Measurements from ENCODE around the gene RNPS1.

Gene RNPS1

DNA sequence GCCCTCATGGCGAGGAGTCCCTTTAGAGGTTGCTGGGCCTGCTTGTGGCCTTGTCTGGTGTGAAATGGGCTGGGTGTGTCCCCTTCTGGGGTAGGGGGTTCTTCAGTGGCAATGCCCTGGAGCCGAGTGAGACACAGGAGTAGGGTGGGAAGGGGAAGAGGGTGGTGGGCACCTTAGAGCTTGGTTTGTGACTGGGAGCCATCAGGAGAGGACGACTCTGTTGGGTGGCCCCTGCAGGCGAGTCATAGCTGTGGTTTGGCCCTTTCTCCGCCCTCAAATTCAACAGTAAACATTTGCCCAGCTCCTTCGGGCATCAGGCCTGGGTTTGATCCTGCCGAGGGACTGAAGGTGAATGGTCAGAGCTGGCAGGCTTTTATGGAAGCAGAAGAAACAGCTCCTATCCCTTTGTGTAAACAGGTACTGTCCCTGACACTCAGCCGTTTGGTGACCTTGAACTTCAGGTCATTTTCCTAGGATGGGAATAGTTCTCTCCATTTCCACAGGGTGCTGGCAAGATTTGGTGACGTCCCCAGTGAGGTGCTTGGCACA is 41.6 kb downstream of the RNPS1 start:
- Histone ChIP-seq H3K36me3 (peaks cover 39 to 61% (median 46%) of the 10 kb centered on the region in 11 experiments), H3K27me3 (no peaks in the 10 kb centered on the region), H3K4me1 (peaks cover 30 to 51% (median 33%) of the 10 kb centered on the region in 10 experiments), H4K20me1 (peaks cover 43 to 78% (median 67%) of the 10 kb centered on the region in 11 experiments; a peak in 20 of 22 replicates), H3K27ac (peak overlapping the region in 5 of 11 experiments; percentile 1 to 52 (median 25); a peak in 7 of 22 replicates), H3K9me3 (replicated peaks in 1 of 11) (no peaks in the 10 kb centered on the region), H3K9ac (peak overlapping the region; percentile 4 to 90 (median 38); a peak in 17 of 22 replicates), H3K4me2 (peak overlapping the region in 10 of 11 experiments; percentile 9 to 98 (median 90); a peak in 17 of 22 replicates), H3K4me3 (peak overlapping the region in 1 of 10 experiments; percentile 31; a peak in 1 of 20 replicates)
- TF ChIP-seq Cebpa-rat (IDR thresholded peaks at IDR 0.05), result no peak

DNA sequence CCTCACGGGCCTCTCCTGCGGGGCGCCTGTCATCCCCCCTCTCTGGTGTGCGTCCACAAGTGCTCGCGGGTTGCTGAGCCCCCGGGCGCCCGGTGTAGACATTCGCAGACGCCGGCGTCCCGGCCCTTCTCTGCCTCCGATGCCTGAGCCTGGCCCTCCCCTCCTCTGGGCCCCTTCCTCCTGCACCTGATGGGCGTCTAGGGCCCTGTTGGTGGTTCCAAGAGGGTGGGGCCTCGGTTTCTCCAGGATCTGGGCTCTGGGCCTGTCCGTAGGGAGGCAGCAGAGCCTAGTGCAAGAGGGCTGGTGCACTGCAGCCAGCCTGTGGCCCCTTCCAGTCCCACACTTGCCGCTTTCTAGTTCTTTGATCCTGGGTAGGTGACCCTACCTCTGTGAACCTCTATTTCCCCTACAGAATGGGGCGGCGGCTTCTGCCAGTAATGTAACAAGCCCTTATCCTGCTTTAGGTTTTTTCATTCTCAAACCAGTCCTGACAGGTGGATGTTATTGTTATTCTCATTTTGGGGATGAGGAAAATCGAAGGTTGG is 43.9 kb downstream of the RNPS1 start:
- Histone ChIP-seq H3K4me1 (peaks cover 27 to 35% (median 32%) of the 10 kb centered on the region in 10 experiments), H3K4me2 (peak overlapping the region; percentile 84 to 98 (median 94)), H3K9me3 (replicated peaks in 1 of 11) (no peaks in the 10 kb centered on the region), H3K27me3 (no peaks in the 10 kb centered on the region), H3K4me3 (peak overlapping the region; percentile 75 to 100 (median 94)), H3K27ac (peak overlapping the region; percentile 77 to 96 (median 90)), H4K20me1 (peaks cover 24 to 55% (median 46%) of the 10 kb centered on the region in 11 experiments; a peak in 20 of 22 replicates), H3K9ac (peak overlapping the region; percentile 90 to 99 (median 94)), H3K36me3 (peaks cover 16 to 37% (median 23%) of the 10 kb centered on the region in 11 experiments)
- no peak for TF ChIP-seq Cebpa-rat (IDR thresholded peaks at IDR 0.05)

DNA sequence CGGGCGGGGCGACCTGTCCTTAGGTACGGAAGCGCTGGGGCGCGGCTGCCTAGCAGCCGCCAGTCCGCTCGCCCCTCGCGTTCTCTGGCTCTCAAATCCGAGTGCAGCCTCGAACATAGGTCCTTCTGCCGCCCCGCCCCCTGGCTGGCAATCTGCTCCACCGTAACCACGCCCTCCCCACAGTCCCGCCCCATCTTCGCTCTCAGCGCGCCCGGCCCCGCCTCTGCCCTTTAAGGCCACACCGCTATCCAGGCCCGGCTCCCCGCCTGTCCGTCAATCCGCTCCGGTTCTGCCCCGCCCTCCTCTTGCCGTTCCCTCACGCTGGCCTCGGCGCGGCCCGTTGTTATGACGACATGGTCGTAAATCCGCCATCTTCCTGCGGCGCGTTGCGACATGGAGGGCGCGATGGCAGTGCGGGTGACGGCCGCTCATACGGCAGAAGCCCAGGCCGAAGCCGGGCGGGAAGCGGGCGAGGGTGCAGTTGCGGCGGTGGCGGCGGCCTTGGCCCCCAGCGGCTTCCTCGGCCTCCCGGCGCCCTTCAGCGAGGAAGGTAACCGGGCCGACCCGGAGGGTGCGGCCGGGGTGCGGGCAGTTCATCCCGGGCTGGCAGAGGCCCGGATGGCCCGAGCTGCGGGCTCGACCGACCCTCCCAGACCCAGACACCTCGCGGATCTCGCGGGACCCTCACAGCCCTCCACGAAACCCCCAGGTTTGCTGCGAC is 44.5 kb downstream of the RNPS1 start, which contains the start of gene E4F1:
Gene E4F1 (plus strand): TSS at position 371 of the 721 bp plus-strand sequence. CDS start 23 bp downstream, at position 394.
- peak in 10 of 11 experiments; percentile 30 to 84 (median 65); a peak in 14 of 22 replicates for TF ChIP-seq Cebpa-rat (IDR thresholded peaks at IDR 0.05)
- peak within 1 kb of the TSS; percentile 75 to 100 (median 94) for H3K4me3 ChIP-seq
- peaks cover 27 to 35% (median 32%) of the 10 kb centered on the region in 10 experiments for H3K4me1 ChIP-seq
- peaks cover 9 to 31% (median 16%) of the 10 kb centered on the region in 11 experiments for H3K36me3 ChIP-seq
- H3K9ac ChIP-seq, result peak within 1 kb of the TSS; percentile 90 to 99 (median 94)
- H3K27ac ChIP-seq, result peak within 1 kb of the TSS; percentile 77 to 96 (median 90)
- H4K20me1 ChIP-seq, result peaks cover 18 to 48% (median 39%) of the 10 kb centered on the region in 11 experiments; a peak in 20 of 22 replicates
- H3K9me3 ChIP-seq (replicated peaks in 1 of 11), result no peaks in the 10 kb centered on the region
- H3K27me3 ChIP-seq, result no peaks in the 10 kb centered on the region
- H3K4me2 ChIP-seq, result peak within 1 kb of the TSS; percentile 84 to 98 (median 94)

DNA sequence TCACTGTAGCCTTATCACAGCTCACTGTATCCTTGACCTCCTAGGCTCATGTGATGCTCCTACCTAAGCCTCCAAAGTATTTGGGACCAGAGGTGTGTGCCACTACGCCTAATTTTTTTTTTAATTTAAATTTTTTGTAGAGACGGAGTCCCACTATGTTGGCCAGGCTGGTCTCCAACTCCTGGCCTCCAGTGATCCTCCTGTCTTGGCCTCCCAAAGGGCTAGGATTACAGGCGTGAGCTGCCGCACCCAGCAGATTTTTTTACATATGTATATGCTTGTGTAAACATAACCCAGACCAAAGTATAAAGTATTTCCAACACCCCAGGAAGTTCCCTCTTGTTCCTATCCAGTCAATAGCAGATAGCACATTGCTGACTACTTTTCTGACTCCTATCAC is 51.6 kb downstream of the RNPS1 start:
- peaks cover 23 to 32% (median 28%) of the 10 kb centered on the region in 10 experiments for H3K4me1 ChIP-seq
- H3K36me3 ChIP-seq, result peaks cover 6 to 16% (median 13%) of the 10 kb centered on the region in 11 experiments; a peak in 15 of 22 replicates
- H3K27me3 ChIP-seq, result no peaks in the 10 kb centered on the region
- peak overlapping the region in 4 of 11 experiments; percentile 86 to 91 (median 90); a peak in 4 of 22 replicates for H3K27ac ChIP-seq
- peaks cover 8 to 30% (median 24%) of the 10 kb centered on the region in 11 experiments; a peak in 20 of 22 replicates for H4K20me1 ChIP-seq
- peak overlapping the region in 10 of 11 experiments; percentile 68 to 98 (median 85); a peak in 13 of 22 replicates for H3K4me2 ChIP-seq
- H3K9me3 ChIP-seq (replicated peaks in 1 of 11), result no peaks in the 10 kb centered on the region
- H3K9ac ChIP-seq, result no peak overlapping the region; a peak in 1 of 22 replicates
- H3K4me3 ChIP-seq, result peak overlapping the region in 1 of 10 experiments; percentile 91; a peak in 1 of 20 replicates
- TF ChIP-seq Cebpa-rat (IDR thresholded peaks at IDR 0.05), result no peak

DNA sequence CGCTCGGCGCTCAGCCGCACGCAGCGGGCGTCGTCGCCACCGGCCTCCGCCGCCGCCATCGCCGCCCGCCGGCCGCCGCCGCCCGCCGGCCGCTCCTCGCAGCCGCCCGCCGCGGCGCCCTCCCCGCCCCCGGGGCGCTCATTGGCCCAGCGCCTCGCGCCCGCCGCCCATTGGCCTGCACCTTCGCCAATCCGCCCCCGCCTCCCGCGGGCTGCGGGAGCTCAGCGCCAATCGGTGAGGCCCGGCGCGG is 53.3 kb downstream of the RNPS1 start, which contains the start of gene PGP:
Gene PGP (minus strand): TSS at position 122 of the 250 bp plus-strand sequence. CDS start 63 bp downstream, at position 59.
- H3K4me3 ChIP-seq, result peak within 1 kb of the TSS; percentile 83 to 98 (median 94)
- H3K9me3 ChIP-seq (replicated peaks in 1 of 11), result no peaks in the 10 kb centered on the region
- peaks cover 23 to 37% (median 29%) of the 10 kb centered on the region in 10 experiments for H3K4me1 ChIP-seq
- no peak for TF ChIP-seq Cebpa-rat (IDR thresholded peaks at IDR 0.05)
- peak within 1 kb of the TSS; percentile 83 to 94 (median 89) for H3K9ac ChIP-seq
- H3K27me3 ChIP-seq, result no peaks in the 10 kb centered on the region
- H4K20me1 ChIP-seq, result peaks cover 8 to 46% (median 36%) of the 10 kb centered on the region in 11 experiments; a peak in 20 of 22 replicates
- peaks cover 13 to 33% (median 21%) of the 10 kb centered on the region in 11 experiments; a peak in 21 of 22 replicates for H3K36me3 ChIP-seq
- peak within 1 kb of the TSS; percentile 72 to 92 (median 89) for H3K27ac ChIP-seq
- H3K4me2 ChIP-seq, result peak within 1 kb of the TSS; percentile 95 to 100 (median 99)

DNA sequence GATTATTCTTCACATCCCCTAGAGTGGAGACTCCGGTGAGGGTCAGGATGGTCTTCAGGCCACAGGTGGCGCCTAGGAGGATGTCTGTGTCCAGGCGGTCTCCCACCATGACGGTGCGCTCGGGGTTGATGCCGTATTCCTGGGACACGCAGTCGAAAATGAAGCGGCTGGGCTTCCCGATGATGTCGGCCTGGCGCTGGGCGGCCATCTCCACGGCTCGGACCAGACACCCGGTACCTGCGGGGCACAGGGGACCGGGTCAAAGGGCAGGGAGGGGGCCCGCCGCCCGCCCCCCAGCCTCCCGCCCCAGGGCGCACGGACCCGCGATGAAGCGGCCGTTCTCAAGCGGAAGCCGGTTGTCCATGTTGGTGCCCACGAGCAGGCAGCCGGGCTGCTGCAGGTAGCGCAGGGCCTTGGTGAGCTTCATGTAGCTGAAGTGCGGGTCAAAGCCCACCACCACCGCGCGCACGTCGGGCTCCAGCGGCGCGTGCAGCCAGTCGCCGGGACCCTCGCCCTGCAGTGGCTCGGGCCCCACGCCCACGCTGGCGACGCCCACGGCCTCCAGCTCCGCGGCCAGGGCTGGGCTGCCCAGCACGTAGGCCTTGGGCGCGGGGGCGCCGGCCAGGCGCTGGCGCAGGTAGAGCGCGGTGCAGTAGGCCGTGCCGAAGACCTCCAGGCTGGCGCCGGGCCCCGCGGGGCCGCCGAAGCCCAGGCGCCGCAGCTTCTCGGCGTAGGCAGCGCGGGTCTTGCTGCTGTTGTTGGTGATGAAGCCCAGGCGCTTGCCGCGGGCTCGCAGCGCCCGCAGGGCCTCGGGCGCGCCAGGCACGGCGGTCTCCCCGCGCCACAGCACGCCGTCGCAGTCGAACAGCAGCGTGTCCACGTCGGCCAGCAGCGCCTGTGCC is 53.9 kb downstream of the RNPS1 start:
- peaks cover 19 to 38% (median 27%) of the 10 kb centered on the region in 11 experiments for H3K36me3 ChIP-seq
- no peak for TF ChIP-seq Cebpa-rat (IDR thresholded peaks at IDR 0.05)
- H3K27ac ChIP-seq, result peak overlapping the region; percentile 67 to 91 (median 78)
- peak overlapping the region; percentile 83 to 98 (median 94) for H3K4me3 ChIP-seq
- H3K9me3 ChIP-seq (replicated peaks in 1 of 11), result no peaks in the 10 kb centered on the region
- peak overlapping the region; percentile 95 to 100 (median 99) for H3K4me2 ChIP-seq
- H3K9ac ChIP-seq, result peak overlapping the region; percentile 83 to 94 (median 89)
- H4K20me1 ChIP-seq, result peaks cover 8 to 52% (median 36%) of the 10 kb centered on the region in 11 experiments; a peak in 20 of 22 replicates
- H3K27me3 ChIP-seq, result no peaks in the 10 kb centered on the region
- peaks cover 23 to 37% (median 29%) of the 10 kb centered on the region in 10 experiments for H3K4me1 ChIP-seq

DNA sequence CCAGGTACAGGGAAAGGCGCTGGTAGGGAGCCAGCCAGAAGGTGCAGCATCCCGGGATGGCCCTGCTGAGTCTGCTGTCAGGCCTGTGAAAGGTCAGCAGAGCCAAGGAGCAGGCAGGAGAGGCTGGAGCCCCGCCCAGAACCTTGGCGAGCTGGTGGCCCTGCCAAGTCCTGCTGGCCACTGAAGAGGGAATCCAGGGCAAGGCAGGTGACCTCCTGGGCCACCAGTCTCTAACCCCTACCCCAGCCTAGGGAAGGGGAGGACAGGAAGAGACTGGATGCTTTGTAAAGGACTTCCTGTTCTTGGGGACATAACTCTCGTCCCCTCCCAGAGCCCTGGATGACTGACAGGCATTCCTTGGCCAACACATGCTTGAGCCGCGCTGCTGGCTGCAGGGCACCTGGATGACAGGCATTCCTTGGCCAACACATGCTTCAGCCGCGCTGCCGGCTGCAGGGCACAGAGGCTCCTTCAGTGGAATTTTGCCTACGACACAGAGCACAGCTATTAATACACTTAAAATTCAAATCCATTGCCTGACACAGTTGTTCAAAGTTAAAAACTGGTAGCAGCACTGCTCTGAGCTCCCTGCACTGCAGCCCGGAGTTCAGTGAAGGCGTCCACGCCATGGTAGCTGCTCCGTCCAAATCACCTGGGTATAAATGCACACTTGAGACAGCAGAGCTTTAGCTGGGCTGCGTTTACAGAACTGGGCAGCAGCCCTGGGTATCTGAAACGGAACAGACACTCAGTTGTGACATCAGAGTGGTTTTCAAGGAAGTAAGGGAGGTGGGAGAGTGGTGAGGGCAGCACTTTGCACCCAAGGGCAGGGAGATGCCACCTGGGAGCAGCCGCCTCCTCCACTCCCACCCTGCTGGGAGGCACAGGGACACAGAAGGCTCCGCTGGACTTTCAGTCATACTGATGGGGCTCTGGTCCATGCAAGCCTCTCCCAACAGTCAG is 55.3 kb downstream of the RNPS1 start:
- no peaks in the 10 kb centered on the region for H3K9me3 ChIP-seq (replicated peaks in 1 of 11)
- TF ChIP-seq Cebpa-rat (IDR thresholded peaks at IDR 0.05), result no peak
- peaks cover 33 to 53% (median 41%) of the 10 kb centered on the region in 11 experiments for H3K36me3 ChIP-seq
- H3K27ac ChIP-seq, result peak overlapping the region in 5 of 11 experiments; percentile 4 to 84 (median 35); a peak in 6 of 22 replicates
- H3K27me3 ChIP-seq, result no peaks in the 10 kb centered on the region
- H3K4me2 ChIP-seq, result peak overlapping the region; percentile 95 to 100 (median 99)
- peaks cover 23 to 41% (median 33%) of the 10 kb centered on the region in 10 experiments for H3K4me1 ChIP-seq
- H3K4me3 ChIP-seq, result peak overlapping the region; percentile 83 to 98 (median 94)
- H4K20me1 ChIP-seq, result peaks cover 8 to 65% (median 36%) of the 10 kb centered on the region in 11 experiments; a peak in 20 of 22 replicates
- H3K9ac ChIP-seq, result peak overlapping the region; percentile 83 to 94 (median 89)

Data from BLaER1 treated with 17β-estradiol and CSF1 and Interleukin-3, amounts not matched to agents 10 nM and 100 nM (cell line).